ENCODE results near the gene DUSP8.

Gene DUSP8

DNA sequence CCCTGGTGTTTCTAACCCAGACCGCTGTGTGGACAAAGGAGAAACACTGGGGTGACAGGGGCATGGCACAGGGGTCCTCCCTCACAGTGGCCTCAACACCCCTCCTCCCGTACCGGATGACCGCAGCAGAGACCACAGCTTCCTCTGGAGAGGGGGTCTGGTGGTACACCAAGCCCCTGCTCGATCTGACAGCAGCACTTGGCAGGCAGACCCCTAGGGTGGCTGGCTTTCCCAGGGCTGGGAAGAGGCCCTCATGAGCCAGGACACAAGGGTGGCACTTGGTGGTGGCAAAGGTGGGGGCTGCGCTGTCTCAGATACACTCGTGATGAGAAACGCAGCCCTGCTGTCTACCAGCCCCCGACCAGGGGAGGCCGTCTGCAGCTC is 38.7 kb downstream of the DUSP8 start:
- DNase-seq (ENCODE audit: low read depth, low spot score) = no peak

DNA sequence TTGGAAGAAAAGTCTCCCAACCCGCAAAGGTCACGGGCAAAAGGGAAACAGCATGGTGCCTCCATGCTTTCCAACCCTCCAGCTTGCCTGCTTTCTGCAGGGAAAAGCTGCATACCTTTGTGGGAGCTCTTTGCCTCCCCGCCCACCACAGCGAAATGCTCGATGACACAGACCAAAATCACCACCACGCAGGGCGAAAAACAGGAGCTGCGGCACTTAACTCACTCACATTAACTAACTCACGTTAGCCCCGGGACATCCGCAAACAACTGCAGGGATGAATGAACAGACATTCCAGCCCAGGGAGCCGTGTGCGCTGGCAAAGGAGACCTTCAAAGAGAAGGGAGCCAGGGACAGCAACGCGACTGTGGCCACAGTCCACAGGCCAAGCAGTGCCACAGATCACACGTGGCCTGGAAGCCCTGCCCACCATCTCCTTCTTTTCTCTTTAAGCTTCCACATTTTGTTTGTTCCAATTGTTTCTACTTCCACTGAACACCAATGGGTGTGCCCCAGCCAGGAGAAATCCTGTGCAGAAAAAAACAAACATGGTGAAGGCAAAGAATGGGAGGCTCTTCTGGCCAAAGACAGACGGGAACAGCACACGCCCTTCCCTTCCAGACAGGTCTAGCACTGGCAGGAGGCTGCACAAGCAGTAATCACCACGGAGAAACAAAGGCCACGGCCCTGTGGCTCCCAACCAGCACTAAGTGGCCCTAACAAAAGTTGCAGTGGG is 39.3 kb downstream of the DUSP8 start:
- no peak for DNase-seq (ENCODE audit: low read depth, low spot score)

GRCh38 chr11:1532014-1532586 is 40.0 kb downstream of the DUSP8 start:
- no peak for DNase-seq (ENCODE audit: low read depth, low spot score)

GRCh38 chr11:1531449-1532013 is 40.5 kb downstream of the DUSP8 start:
- no peak for DNase-seq (ENCODE audit: low read depth, low spot score)

DNA sequence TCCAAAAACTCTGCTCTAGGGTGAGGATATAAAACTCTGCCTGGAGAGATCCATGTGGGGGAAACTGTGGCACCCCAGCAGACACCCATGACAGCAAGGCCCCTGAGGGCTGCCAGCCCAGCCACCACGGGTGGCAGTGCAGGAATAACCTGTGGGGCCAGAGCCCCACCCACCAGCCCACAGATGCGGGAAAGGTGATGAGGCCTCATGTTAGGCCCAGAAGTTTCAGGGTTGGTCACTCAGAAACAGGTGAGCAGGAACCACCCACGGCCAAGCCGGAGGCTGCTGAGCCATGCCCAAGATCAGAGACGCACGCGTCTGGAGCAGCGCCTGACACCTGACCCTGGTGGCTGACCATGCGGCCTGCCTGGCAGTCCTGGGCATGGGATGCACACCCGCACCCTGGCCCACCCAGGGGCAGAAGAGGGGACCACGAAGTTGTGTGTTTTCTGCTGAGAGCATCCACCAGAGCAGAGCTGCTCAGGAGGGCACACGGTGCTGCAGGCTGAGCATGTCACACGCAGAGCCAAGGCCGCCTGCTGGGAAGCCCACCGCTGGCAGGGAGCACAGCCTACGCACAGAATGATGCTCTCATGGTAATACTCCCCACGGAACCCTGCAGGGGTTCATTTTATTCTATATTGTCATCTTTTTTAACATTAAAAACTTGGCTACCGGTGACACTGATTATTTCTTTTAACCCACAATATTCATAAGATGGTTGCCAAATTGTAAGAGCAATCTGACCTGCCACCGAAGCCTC is 41.2 kb downstream of the DUSP8 start:
- DNase-seq (ENCODE audit: low read depth, low spot score) = no peak

GRCh38 chr11:1529774-1530173 is 42.3 kb downstream of the DUSP8 start:
- no peak for DNase-seq (ENCODE audit: low read depth, low spot score)

DNA sequence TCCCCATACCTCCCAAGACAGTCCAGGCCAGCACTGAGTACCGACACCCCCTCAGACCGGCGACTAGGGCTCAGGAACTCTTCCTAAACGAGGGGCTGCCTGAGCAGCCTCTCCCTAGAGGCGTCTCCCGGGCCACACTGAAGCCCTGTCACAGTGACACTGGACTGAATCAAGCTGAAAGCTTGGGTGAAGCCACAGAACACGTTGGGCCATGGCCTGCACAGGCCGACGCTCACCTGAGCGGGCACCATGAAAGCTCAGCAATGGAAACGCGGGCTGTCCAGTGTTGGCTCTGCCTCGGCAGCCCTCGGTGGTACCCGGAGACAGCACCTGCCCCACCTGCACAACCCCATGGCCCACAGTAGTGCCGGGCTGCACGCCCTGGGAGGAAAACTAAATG is 42.8 kb downstream of the DUSP8 start:
- DNase-seq (ENCODE audit: low read depth, low spot score) = no peak

DNA sequence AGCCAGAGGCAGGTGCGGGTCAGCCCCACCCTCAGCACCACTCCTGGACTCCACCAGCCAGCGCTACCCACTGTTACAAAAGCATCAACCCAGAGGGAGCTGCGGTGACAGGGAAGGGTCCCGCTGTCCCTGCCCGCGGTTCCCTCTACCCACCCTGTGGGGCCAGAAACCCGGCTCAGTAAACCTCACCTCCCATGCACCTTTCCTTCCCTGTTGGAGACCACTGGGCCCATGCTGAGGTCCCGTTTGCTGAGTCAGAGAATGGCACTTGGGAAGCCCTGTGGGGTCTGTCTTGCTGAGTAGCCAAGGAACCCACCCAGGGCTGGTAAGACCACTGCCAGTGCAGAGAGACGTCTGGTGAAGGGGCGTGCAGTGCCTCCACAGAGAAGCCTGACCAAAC is 43.4 kb downstream of the DUSP8 start:
- no peak for DNase-seq (ENCODE audit: low read depth, low spot score)

- DNase-seq (ENCODE audit: low read depth, low spot score) = no peak
Measured at GRCh38 chr11:1526785-1527184, 45.3 kb downstream of the DUSP8 start.

- DNase-seq (ENCODE audit: low read depth, low spot score) = no peak
Measured at GRCh38 chr11:1523779-1524178, 48.3 kb downstream of the DUSP8 start.

DNA sequence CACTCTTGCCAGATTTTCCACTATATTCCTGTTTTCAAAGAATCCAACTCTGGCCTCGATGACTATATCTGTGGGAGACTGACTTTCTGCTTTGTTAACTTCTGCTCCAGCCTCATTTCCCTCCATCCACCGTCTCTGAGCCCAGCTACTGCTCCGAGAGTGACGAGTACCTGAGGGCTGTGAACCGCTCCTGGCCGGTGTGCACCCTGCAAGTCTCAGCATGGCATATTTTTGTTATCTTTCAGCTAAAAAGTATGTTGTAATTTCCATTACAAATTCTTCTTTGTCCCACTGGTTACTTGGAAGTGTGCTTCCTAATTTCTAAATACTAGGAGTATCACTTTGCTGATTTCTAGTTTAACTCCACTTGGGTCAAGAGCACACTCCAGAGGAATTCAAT is 49.0 kb downstream of the DUSP8 start:
- DNase-seq (ENCODE audit: low read depth, low spot score) = no peak

- DNase-seq (ENCODE audit: low read depth, low spot score) = no peak
Measured at GRCh38 chr11:1522081-1522424, 50.0 kb downstream of the DUSP8 start.

DNA sequence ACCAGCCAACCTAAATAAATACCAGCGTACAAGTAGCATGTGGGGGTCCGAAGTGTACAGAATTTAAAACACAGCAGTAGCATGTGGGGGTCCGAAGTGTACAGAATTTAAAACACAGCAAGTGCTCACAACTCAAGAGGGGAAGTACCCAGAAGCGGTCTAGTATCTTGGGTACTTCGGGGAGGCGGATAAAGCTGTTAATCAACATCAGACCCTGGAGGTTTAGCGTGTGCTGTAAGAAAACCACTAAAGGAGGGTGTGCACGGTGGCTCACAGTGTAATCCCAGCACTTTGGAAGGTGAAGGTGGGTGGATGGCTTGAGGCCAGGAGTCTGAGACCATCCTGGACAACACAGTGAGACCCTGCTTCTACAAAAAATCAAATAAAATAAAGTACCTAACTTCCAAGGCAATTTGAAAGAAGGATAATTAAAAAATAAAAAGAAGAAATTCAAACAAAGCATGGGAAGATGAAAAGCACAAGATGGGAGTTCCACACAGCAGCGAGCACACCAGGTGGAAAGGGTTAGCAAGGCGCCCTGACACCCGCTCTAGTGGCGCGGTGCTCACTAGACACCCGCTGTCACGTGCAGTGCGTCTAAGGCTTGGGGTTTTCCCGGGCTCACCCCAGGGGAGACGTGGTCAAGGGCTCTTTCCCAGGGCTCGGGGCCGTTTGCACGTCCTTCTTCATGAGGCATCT is 50.5 kb downstream of the DUSP8 start:
- no peak for DNase-seq (ENCODE audit: low read depth, low spot score)

GRCh38 chr11:1520663-1521267 is 51.3 kb downstream of the DUSP8 start:
- no peak for DNase-seq (ENCODE audit: low read depth, low spot score)

DNA sequence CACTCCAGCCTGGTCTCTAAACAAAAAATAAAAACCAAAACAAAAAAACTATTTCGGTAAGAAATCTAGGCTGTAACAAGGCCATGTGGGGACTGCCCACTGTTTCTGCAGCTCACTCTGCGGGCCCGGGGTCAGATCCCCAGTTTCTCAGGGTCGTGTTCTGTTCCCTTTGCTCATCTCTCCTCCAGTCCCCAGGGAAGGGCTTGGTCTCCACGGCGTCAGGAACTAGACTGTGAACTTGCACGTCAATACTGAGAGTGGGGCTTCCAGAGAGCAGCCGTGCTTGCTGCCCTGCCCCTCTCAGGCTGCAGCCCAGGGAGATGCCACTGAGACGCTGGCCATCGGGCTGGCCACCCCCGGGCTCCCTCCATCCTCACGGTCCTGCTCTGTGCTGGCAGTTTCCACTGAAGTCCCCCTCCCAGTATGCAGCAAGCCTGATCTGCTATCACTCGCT is 51.8 kb downstream of the DUSP8 start:
- no peak for DNase-seq (ENCODE audit: low read depth, low spot score)

- no peak for DNase-seq (ENCODE audit: low read depth, low spot score)
Measured at GRCh38 chr11:1519028-1520010, 52.8 kb downstream of the DUSP8 start.

DNA sequence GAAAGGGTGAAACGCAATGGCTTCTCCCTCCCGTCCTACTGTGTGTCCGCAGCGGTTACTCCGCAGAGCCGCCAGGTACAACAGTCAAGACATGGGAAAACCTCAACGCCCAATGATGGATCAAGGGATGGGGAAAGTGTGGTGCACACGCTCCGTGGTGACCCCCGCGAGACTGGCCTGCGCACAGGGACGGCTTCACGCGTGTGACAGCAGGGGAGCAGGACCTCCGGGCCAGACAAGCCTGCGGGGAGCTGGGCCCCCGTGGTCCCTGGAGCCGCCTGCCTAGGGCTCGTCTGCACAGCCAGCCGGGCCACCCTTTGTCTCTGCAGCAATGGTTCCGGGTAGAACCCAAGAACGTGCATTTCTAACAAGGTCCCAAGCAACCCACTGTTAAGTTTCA is 53.8 kb downstream of the DUSP8 start:
- no peak for DNase-seq (ENCODE audit: low read depth, low spot score)

- DNase-seq (ENCODE audit: low read depth, low spot score) = no peak
Measured at GRCh38 chr11:1517117-1518005, 54.7 kb downstream of the DUSP8 start.
